Glutamatergic neuron (in vitro differentiated cells): ENCODE data around the gene DCTN2. TPM values are rescaled to one million over a fixed set of nuclear protein-coding genes. Genes with fewer than 3 reads are reported as not detected.
A peak's percentile ranks its signal among the peaks of the same experiment; 100 is the strongest.

Source experiments
- DNase-seq: peaks from one replicate; pipeline ENCODE4 v3.0.0; 2022
- H3K27ac Mint-ChIP-seq: one replicate; pipeline ENCODE4 v1.8.0; 2020; ENCODE audit warnings: mild to moderate bottlenecking, mixed read lengths, inconsistent platforms; ENCODE audit not compliant: unreplicated experiment
- H3K27me3 Mint-ChIP-seq: one replicate; pipeline ENCODE4 v1.8.0; 2020; ENCODE audit warnings: mild to moderate bottlenecking, moderate library complexity, mixed read lengths, inconsistent platforms; ENCODE audit not compliant: unreplicated experiment
- H3K36me3 Mint-ChIP-seq: one replicate; pipeline ENCODE4 v1.8.0; 2020; ENCODE audit warnings: mild to moderate bottlenecking, mixed read lengths, inconsistent platforms; ENCODE audit not compliant: unreplicated experiment
- H3K4me1 Mint-ChIP-seq: one replicate; pipeline ENCODE4 v1.8.0; 2020; ENCODE audit warnings: mild to moderate bottlenecking, low read depth, mixed read lengths, inconsistent platforms; ENCODE audit not compliant: unreplicated experiment
- H3K4me3 Mint-ChIP-seq: one replicate; pipeline ENCODE4 v1.8.0; 2020; ENCODE audit warnings: mild to moderate bottlenecking, mixed read lengths, inconsistent platforms; ENCODE audit not compliant: unreplicated experiment
- H3K9me3 Mint-ChIP-seq: one replicate; pipeline ENCODE4 v1.8.0; 2020; ENCODE audit warnings: mild to moderate bottlenecking, moderate library complexity, mixed read lengths, inconsistent platforms; ENCODE audit not compliant: unreplicated experiment
- total RNA-seq: library from RNA; stranded (reverse); fragmentation: NEBNext Ultra II Directional; extraction: Animal tissue kit (Norgen Biotek cat#: 25700); gene quantifications from one replicate; pipeline ENCODE4 v1.2.1, GENCODE V29; 2021; ENCODE audit not compliant: unreplicated experiment
- TF ChIP-seq, protein P1 (sequence below): fragments of 200-600 bp; sonication (generic); IDR thresholded peaks from one replicate; pipeline ENCODE4 v1.5.0; 2021; ENCODE audit not compliant: partially characterized antibody, unreplicated experiment

Gene DCTN2
- total RNA-seq, 1 donor from 2014 or later, result 484 TPM

DNA sequence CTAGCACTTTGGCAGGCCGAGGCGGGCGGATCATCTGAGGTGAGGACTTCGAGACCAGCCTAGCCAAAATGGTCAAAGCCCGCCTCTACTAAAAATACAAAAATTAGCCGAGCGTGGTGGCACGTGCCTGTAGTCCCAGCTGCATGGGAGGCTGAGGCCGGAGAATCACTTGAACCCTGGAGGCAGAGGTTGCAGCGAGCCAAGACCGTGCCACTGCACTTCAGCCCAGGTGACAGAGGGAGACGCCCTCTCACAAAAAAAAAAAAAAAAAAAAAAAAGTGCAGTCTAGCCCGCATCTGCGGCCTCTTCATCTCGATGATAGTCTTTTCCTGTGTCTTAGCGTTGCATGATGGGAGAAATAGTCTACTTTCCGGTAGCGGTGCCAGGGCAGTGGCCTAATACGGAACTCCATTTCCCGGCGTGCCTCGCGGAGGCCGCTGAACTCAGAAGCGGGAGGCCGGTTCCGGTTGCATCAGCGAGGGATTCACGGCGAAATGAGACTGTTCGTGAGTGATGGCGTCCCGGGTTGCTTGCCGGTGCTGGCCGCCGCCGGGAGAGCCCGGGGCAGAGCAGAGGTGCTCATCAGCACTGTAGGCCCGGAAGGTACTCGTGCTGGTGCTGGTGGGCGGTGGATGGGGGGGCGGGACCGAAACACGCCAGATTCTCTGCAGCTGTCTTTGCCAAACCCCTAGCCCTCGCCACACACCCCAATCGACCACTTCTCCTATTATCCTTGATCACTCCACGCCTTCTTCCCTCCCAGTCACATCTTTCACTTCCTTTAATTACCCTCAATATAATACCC, 59.2 kb downstream of the DCTN2 start, which contains the start of gene MARS1:
Gene MARS1, plus strand, starts transcription at position 472 of the 805 bp plus-strand sequence. Its CDS starts 23 bp downstream, at position 495.
- peaks cover 22% of the 10 kb centered on the region for H3K4me1 Mint-ChIP-seq

DNA sequence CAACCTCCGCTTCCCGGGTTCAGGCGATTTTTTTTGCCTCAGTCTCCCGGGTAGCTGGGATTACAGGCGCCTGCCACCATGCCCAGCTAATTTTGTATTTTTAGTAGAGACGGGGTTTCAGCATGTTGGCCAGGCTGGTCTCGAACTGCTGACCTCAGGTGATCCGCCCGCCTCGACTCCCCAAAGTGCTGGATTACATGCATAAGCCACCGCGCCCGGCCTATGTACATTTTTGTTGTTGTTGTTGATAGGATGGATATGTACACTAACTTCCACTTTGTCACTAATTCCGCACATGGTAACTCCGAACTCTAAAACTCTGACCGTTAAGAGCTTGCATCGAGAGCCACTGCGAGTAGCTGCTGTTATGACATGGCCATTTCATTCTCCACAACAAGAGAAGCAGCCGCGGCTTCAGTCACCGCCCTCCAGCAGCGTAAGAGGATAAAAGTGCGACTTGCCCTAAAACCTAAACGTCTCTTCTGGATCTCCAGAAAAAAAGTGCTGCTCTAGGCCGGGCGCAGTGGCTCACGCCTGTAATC, 59.9 kb downstream of the DCTN2 start:
- peaks cover 20% of the 10 kb centered on the region for H3K4me1 Mint-ChIP-seq
- peak overlapping the region; percentile 94 for H3K4me3 Mint-ChIP-seq
- H3K27ac Mint-ChIP-seq, result peak overlapping the region; percentile 96
- peaks cover 22% of the 10 kb centered on the region for H3K9me3 Mint-ChIP-seq
- H3K27me3 Mint-ChIP-seq, result peaks cover 28% of the 10 kb centered on the region
- peaks cover 23% of the 10 kb centered on the region for H3K36me3 Mint-ChIP-seq
- no peak for DNase-seq
- TF ChIP-seq, protein P1, sequence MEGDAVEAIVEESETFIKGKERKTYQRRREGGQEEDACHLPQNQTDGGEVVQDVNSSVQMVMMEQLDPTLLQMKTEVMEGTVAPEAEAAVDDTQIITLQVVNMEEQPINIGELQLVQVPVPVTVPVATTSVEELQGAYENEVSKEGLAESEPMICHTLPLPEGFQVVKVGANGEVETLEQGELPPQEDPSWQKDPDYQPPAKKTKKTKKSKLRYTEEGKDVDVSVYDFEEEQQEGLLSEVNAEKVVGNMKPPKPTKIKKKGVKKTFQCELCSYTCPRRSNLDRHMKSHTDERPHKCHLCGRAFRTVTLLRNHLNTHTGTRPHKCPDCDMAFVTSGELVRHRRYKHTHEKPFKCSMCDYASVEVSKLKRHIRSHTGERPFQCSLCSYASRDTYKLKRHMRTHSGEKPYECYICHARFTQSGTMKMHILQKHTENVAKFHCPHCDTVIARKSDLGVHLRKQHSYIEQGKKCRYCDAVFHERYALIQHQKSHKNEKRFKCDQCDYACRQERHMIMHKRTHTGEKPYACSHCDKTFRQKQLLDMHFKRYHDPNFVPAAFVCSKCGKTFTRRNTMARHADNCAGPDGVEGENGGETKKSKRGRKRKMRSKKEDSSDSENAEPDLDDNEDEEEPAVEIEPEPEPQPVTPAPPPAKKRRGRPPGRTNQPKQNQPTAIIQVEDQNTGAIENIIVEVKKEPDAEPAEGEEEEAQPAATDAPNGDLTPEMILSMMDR, result no peak

More for the DNA sequence above, 59.2 kb downstream of the DCTN2 start, which contains the start of gene MARS1:
- Mint-ChIP-seq H3K9me3 (peaks cover 22% of the 10 kb centered on the region), H3K27me3 (peaks cover 28% of the 10 kb centered on the region), H3K4me3 (peak within 1 kb of the TSS; percentile 94), H3K27ac (peak within 1 kb of the TSS; percentile 96), H3K36me3 (peaks cover 23% of the 10 kb centered on the region)
- DNase-seq, result peak; percentile 90
- TF ChIP-seq, protein P1, result peak; percentile 10

DNA sequence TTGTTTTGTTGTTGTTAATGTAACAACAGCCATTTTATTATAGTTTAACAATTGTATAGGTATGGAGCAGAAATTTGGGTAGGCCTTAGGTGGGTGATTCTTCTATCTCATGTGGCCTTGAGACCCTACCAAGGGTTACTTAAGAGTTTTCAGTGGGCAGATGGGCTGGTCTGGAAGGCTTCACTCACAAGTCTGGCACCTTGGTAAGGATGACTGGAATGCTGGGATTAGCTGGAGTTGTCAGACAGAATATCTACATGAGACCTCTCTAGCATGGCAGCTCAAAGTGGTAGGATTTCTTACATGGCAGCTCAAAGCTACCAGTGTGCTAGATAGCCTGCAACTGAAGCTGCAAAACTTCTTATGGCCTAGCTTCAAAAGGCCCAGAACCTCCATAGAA, 61.3 kb downstream of the DCTN2 start:
- DNase-seq, result no peak
- H3K27me3 Mint-ChIP-seq, result peaks cover 23% of the 10 kb centered on the region
- H3K27ac Mint-ChIP-seq, result no peak overlapping the region
- peaks cover 17% of the 10 kb centered on the region for H3K36me3 Mint-ChIP-seq
- TF ChIP-seq, protein P1, result no peak
- peaks cover 13% of the 10 kb centered on the region for H3K4me1 Mint-ChIP-seq
- peaks cover 21% of the 10 kb centered on the region for H3K9me3 Mint-ChIP-seq
- H3K4me3 Mint-ChIP-seq, result no peak overlapping the region

DNA sequence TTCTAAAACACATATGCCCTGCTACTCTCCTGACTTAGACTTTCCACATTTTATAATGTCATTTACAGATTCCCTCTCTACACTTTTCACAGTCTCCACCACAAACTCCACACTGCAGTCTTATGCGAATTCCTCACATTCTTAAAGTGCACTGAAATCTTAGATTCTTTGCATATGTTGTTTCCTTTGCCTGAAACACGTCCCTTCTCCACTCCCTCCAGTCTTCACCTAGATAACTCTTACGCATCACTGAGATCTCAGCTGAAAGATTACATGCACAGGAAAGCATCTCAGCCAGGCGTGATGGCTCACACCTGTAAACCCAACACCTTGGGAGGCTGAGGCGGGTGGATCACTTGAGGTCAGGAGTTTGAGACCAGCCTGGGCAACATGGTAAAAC, 63.5 kb downstream of the DCTN2 start:
- TF ChIP-seq, protein P1, result no peak
- Mint-ChIP-seq H3K4me3 (no peak overlapping the region), H3K27me3 (peaks cover 9% of the 10 kb centered on the region), H3K9me3 (peaks cover 12% of the 10 kb centered on the region), H3K4me1 (peaks cover 3% of the 10 kb centered on the region), H3K36me3 (peaks cover 3% of the 10 kb centered on the region), H3K27ac (no peak overlapping the region)
- DNase-seq, result no peak

DNA sequence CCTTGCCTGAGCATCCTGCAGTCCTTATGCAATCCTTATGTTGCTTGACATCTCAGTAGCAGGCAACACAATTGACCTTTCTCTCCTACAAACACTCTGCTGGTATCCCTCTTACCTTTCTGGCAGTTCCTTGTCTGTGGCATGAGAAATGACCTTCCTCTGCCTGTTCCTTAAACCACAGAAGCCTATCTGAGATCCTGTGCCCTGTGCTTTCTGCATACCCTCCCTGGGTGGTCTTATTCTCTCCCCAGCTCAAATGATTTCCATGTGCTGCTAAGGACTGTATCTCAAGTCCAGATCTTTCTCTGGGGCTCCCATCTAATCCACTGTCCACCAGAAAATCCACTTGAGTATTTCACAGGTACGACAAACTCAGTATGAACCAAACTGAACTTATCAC, 65.3 kb downstream of the DCTN2 start:
- Mint-ChIP-seq H3K9me3 (peaks cover 4% of the 10 kb centered on the region), H3K27ac (peak overlapping the region; percentile 36), H3K27me3 (peaks cover 8% of the 10 kb centered on the region), H3K4me3 (no peak overlapping the region), H3K4me1 (peaks cover 3% of the 10 kb centered on the region), H3K36me3 (peaks cover 7% of the 10 kb centered on the region)
- TF ChIP-seq, protein P1, result no peak
- no peak for DNase-seq
